ENCODE measurements around the gene SLC1A6.

GRCh38 chr19:14974488-14974887, 5.2 kb downstream of the SLC1A6 start:
- TF ChIP-seq YY1 (IDR thresholded peaks at IDR 0.05; ENCODE audit: insufficient read depth, insufficient read length) (no peak), SUZ12 (IDR thresholded peaks at IDR 0.05; ENCODE audit: extremely low read depth, insufficient read depth, insufficient read length) (no peak), ZNF274 (IDR thresholded peaks at IDR 0.05; ENCODE audit: low read depth, low read length) (no peak)
